Jurkat, Clone E6-1 (cell line): ENCODE measurements around the gene CYB561D1.

Experiments
- DNase-seq: peaks from one replicate; pipeline ENCODE4 v3.0.0-alpha.2; 2011; ENCODE audit warnings: low read depth, low spot score
- H3K4me3 ChIP-seq: 2 replicates; pipeline ENCODE4 v1.5.1; 2011; ENCODE audit warnings: mild to moderate bottlenecking, low read length, control low read depth, moderate library complexity

The CYB561D1 gene

DNA sequence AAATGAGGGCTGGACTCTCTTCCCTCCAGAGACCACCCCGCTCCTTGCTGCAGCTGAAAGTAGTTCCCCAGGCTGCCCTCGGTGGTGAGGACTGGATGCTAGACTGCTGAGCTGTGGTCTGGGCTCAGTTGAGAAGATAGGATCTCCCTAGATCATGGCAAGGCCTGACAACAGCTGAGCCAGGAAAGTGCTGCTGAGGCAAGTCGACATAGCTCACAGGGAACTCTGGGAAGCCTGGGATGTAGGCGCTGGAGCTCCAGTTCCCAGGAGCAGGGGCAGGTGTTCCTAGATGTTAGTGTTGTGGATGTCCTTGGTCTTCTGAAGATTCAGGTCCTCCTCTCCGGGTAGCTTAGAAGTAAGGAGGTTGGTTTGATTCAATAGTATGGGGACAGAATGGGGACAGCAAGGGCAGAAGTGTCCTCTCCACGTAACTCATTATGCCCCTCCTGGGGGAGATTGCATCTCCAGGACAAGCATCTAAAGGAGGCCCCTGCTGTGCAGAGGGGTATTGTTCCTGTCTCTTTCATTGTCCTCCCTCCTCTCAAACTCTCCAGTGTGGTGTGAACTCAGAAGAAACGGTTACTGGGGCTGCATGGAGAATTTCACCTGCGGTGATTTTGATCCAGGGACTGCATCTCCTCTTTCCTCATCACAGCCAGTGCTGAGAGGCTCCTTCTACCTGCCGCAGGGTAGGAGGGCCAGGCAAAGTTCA lies 3.7 kb downstream of the CYB561D1 start:
- no peak for DNase-seq
- no peak overlapping the region for H3K4me3 ChIP-seq

GRCh38 chr1:109498161-109498801 lies 4.4 kb downstream of the CYB561D1 start:
- DNase-seq: no peak
- no peak overlapping the region for H3K4me3 ChIP-seq

- H3K4me3 ChIP-seq: no peak overlapping the region
- no peak for DNase-seq
These were observed 5.2 kb downstream of the CYB561D1 start for GRCh38 chr1:109499081-109499480.

- H3K4me3 ChIP-seq: no peak overlapping the region
- peak; percentile 58 for DNase-seq
These were observed 6.0 kb downstream of the CYB561D1 start for GRCh38 chr1:109499661-109500536.

- no peak for DNase-seq
- H3K4me3 ChIP-seq: no peak overlapping the region
These were observed 7.1 kb downstream of the CYB561D1 start for GRCh38 chr1:109500941-109501381.

DNA sequence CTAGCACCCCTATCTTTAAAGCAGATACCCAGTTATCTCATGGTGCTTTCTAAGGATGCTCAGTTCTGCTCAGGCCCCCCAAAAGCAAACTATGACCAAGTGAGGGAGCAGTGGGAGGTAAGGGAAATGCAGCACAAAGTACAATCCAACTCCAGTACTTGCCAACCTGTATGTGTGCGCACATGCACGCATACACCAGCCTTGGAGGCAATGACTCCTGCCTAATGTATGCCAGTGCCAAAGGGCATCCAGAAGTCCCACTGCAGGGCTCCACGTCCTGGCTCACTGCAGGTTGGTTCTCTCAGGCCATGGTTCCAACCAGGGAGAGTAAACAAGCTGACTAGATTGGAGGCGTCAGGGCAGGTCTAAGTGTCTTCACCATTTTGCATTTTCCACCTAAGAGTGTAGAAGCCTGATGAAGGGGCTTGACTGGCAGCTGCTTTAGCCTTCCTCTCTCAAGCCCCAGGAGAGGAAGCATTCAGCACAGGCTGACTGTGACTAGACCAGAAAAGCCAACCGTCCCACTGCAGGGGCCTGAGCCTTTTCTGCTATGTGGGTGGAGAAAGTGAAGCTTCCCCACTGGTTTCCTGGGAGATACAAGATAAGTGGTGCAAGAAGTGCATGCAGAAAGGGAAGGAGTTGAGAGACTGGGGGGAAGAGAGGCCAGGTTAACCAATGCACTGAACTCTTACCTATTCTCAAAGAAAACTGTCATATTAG lies 7.9 kb downstream of the CYB561D1 start:
- DNase-seq: no peak
- H3K4me3 ChIP-seq: peak overlapping the region; percentile 10

GRCh38 chr1:109502364-109502851 lies 8.5 kb downstream of the CYB561D1 start:
- DNase-seq: peak; percentile 85
- H3K4me3 ChIP-seq: peak overlapping the region; percentile 10

DNA sequence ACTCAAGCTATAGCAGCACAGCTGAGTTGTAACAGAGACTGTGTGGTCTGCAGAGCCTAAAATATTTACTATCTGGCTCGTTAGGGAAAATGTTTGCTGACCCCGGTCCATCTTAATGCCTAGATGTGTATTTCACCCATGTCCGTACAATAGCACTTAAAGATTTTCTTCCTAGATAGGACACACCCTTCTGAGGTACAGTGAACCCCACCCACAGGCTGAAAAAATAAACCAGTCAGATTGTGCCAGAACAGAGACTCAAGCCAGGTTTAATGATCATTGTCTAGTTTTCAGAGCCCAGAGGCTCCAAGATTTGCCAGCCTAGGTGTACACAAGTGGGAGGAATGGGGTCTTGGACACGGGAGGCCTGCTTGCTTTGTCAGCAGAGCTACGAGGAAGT lies 10.0 kb downstream of the CYB561D1 start:
- no peak overlapping the region for H3K4me3 ChIP-seq
- no peak for DNase-seq

GRCh38 chr1:109504974-109505373 lies 11.1 kb downstream of the CYB561D1 start:
- H3K4me3 ChIP-seq: no peak overlapping the region
- no peak for DNase-seq

GRCh38 chr1:109508001-109508872 lies 14.3 kb downstream of the CYB561D1 start:
- H3K4me3 ChIP-seq: no peak overlapping the region
- no peak for DNase-seq

GRCh38 chr1:109508873-109509175 lies 14.9 kb downstream of the CYB561D1 start:
- no peak overlapping the region for H3K4me3 ChIP-seq
- no peak for DNase-seq

DNA sequence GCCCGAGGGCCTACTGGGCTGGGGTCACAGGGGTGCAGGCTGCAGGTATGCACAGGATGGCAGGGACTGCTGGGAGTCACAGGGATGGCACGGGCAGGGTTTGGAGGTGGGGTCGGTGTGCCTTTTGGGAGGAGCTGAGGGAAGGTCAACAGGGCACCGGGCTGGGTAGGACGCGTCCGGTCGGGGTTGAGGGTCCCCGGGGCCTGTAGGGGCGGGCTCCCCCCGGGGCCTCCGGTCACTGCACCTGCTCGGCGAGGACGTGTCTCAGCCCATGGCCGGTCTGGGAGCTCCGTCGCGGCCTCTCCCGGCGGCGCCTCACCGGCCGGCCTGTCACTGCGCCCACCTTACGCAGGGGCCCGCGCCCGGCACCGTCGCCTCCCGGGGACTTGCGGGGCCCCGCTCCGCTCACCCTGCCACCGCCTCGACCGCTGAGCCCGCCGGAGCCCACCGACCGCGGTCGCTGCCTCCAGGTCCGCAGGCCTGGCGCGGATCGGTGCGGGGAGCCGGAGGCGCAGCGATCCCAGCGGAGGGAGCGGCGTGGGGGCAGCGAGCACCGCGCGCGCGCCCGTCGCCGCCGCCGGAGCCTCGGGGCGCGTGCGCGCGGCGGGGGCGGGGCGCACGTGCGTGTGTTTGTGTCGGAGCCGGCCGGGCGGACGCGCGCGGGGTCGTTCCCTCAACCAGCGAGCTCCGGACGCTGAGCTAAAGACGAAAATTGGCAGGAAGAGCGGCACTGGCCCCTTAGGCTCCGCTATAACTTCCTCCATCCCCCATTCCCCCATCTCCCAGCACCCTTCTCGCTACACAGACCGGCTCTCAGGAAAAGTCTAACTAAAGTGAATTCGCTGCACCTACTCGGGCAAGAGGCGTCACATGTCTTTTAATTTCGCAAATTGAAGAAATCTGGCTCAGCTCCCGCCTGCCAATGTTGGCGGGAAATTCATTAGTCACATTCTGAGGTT lies 15.6 kb downstream of the CYB561D1 start, which contains the start of gene AMIGO1:
Gene AMIGO1 (minus strand): TSS at position 552 of the 959 bp plus-strand sequence. CDS start 815 bp downstream, outside the sequence.
- DNase-seq: no peak

GRCh38 chr1:109513110-109513710 lies 19.3 kb downstream of the CYB561D1 start:
- no peak for DNase-seq
- no peak overlapping the region for H3K4me3 ChIP-seq

More for the DNA sequence above, 15.6 kb downstream of the CYB561D1 start, which contains the start of gene AMIGO1:
- peak within 1 kb of the TSS; percentile 63 for H3K4me3 ChIP-seq

DNA sequence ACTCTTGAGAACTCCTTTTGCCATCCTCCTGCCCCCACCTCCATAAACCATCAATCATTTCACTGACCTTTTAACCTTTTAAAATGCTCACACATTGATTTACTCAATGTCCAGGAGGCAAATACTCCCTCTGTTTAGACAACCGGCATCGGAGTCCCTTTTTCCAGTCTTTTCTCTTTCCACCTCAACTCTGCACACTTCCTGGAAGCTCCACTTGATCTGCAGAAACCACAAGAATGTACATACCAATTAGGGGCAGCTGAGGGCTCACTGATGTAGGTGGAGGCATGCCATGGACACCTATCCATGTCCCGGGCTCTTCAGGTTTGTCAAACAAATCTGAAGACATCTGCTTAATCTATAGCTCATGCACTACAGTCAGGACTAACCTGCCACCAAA lies 21.0 kb downstream of the CYB561D1 start:
- H3K4me3 ChIP-seq: no peak overlapping the region
- DNase-seq: no peak

- no peak overlapping the region for H3K4me3 ChIP-seq
- DNase-seq: no peak
These were observed 23.0 kb downstream of the CYB561D1 start for GRCh38 chr1:109516872-109517271.

GRCh38 chr1:109517337-109517736 lies 23.4 kb downstream of the CYB561D1 start:
- H3K4me3 ChIP-seq: no peak overlapping the region
- no peak for DNase-seq
